H1 (cell line): ENCODE measurements around the gene PELO. TPM values are rescaled to one million over a fixed set of nuclear protein-coding genes. Genes with fewer than 3 reads are reported as not detected.

Experiments
- CBX5 ChIP-seq: fragments of 300-800, 300-1000 bp; sonication (generic); IDR thresholded peaks from 2 replicates; pipeline ENCODE4 v1.7.1; 2016; ENCODE audit warnings: antibody characterized with exemption, low read length, low read depth
- CHD7 ChIP-seq: fragments of 300-600 bp; sonication (generic); IDR thresholded peaks from 2 replicates; pipeline ENCODE4 v1.7.1; 2012; ENCODE audit warnings: low read length, moderate library complexity, mild to moderate bottlenecking, inconsistent platforms; ENCODE audit not compliant: insufficient replicate concordance
- CTBP2 ChIP-seq: IDR thresholded peaks from 2 replicates; pipeline ENCODE4 v1.7.0; 2011; ENCODE audit warnings: borderline replicate concordance, mild to moderate bottlenecking, moderate library complexity, mixed read lengths, low read length; ENCODE audit not compliant: insufficient read depth, insufficient read length
- NRF1 ChIP-seq: IDR thresholded peaks from 2 replicates; pipeline ENCODE4 v1.6.1; 2011; ENCODE audit warnings: mild to moderate bottlenecking, low read depth, low read length, improper control_type of control experiment
- RBBP5 ChIP-seq: IDR thresholded peaks from 2 replicates; pipeline ENCODE4 v1.7.1; 2012; ENCODE audit warnings: low read depth, mild to moderate bottlenecking, inconsistent platforms, low read length, moderate library complexity, borderline replicate concordance
- TAF7 ChIP-seq: optimal IDR thresholded peaks from 2 replicates; pipeline ENCODE3; 2011; ENCODE audit warnings: low read depth, mild to moderate bottlenecking, inconsistent platforms, low read length, moderate library complexity, borderline replicate concordance
- TEAD4 ChIP-seq: IDR thresholded peaks from 2 replicates; pipeline ENCODE4 v1.6.1; 2012; ENCODE audit warnings: low read depth, low read length, inconsistent platforms, mixed read lengths
- polyA plus RNA-seq, 7 experiments: library from polyadenylated mRNA; depleted of rRNA in 3 of 7; stranded (reverse) in 5 of 7; unstranded in 2 of 7; fragments of >200 nt in 5 of 7; fragments of 200-250 nt in 2 of 7; gene quantifications; 1 replicate in 5 of 7; 2 replicates in 1 of 7; 4 replicates in 1 of 7; pipeline versions ENCODE4 v1.2.1 to v1.2.3, GENCODE V29; 2011 to 2013; ENCODE audit warnings: missing spikeins in 2 of 7, mixed read lengths in 2 of 7
- total RNA-seq: library from RNA; stranded (reverse); fragmentation: NEBNext Ultra II Directional; extraction: Animal tissue kit (Norgen Biotek cat#: 25700); gene quantifications from 2 replicates; pipeline ENCODE4 v1.2.1, GENCODE V29; 2021
- TF ChIP-seq, protein P1 (sequence below): IDR thresholded peaks from 2 replicates; pipeline ENCODE4 v1.6.1; 2011; ENCODE audit warnings: low read length, improper control_type of control experiment
- TF ChIP-seq, protein P2 (sequence below): IDR thresholded peaks from 2 replicates; pipeline ENCODE4 v1.6.1; 2012; ENCODE audit warnings: inconsistent platforms

PELO gene
- total and polyA plus RNA-seq, 2 of the 8 experiments (the other 6 are each of a cell fraction or from before 2014, with no cell fraction given), result 10.8 to 18.5 TPM

GRCh38 chr5:52807037-52807436, 19.3 kb downstream of the PELO start (continued):
- TF ChIP-seq CHD7 (no peak), CBX5 (no peak), CTBP2 (no peak), RBBP5 (no peak), NRF1 (no peak), TEAD4 (no peak), TAF7 (no peak)
- TF ChIP-seq, protein P1, sequence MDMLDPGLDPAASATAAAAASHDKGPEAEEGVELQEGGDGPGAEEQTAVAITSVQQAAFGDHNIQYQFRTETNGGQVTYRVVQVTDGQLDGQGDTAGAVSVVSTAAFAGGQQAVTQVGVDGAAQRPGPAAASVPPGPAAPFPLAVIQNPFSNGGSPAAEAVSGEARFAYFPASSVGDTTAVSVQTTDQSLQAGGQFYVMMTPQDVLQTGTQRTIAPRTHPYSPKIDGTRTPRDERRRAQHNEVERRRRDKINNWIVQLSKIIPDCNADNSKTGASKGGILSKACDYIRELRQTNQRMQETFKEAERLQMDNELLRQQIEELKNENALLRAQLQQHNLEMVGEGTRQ, result no peak
- TF ChIP-seq, protein P2, sequence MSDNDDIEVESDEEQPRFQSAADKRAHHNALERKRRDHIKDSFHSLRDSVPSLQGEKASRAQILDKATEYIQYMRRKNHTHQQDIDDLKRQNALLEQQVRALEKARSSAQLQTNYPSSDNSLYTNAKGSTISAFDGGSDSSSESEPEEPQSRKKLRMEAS, result no peak
- TF ChIP-seq, all 59 proteins: peak for 0
